Neural progenitor cell (in vitro differentiated cells): ENCODE data around the gene MAD1L1. TPM values are rescaled to one million over a fixed set of nuclear protein-coding genes. Genes with fewer than 3 reads are reported as not detected.
A peak's percentile ranks its signal among the peaks of the same experiment; 100 is the strongest.

Source experiments
- DNase-seq: peaks from one replicate; pipeline ENCODE4 v3.0.0-alpha.2; 2016; ENCODE audit warnings: low spot score
- H2AFZ ChIP-seq: fragments of 200-600 bp; sonication (generic); replicated peaks from 2 replicates; pipeline ENCODE4 v1.6.1; 2016; ENCODE audit warnings: antibody characterized with exemption
- H3F3A ChIP-seq: fragments of 200-600 bp; sonication (generic); 2 replicates; pipeline ENCODE4 v1.6.1; 2016; ENCODE audit warnings: antibody characterized with exemption, low read depth
- H3K27ac ChIP-seq: fragments of 200-600 bp; sonication (generic); 2 replicates; pipeline ENCODE4 v1.5.1; 2016; ENCODE audit warnings: mild to moderate bottlenecking
- H3K27me3 ChIP-seq: fragments of 200-600 bp; sonication (generic); 2 replicates; pipeline ENCODE4 v1.6.1; 2016; ENCODE audit warnings: mild to moderate bottlenecking, moderate library complexity
- H3K36me3 ChIP-seq: fragments of 200-600 bp; sonication (generic); 2 replicates; pipeline ENCODE4 v1.5.1; 2016
- H3K4me1 ChIP-seq: fragments of 200-600 bp; sonication (generic); 2 replicates; pipeline ENCODE4 v1.6.1; 2016; ENCODE audit warnings: mixed run types
- H3K4me2 ChIP-seq: fragments of 200-600 bp; sonication (generic); 2 replicates; pipeline ENCODE4 v1.6.1; 2016
- H3K4me3 ChIP-seq: fragments of 200-600 bp; sonication (generic); 2 replicates; pipeline ENCODE4 v1.5.1; 2016
- H3K79me2 ChIP-seq: fragments of 200-600 bp; sonication (generic); 2 replicates; pipeline ENCODE4 v1.6.1; 2016; ENCODE audit warnings: low read depth
- H3K9ac ChIP-seq: fragments of 200-600 bp; sonication (generic); 2 replicates; pipeline ENCODE4 v1.6.1; 2016
- H3K9me3 ChIP-seq: fragments of 200-600 bp; sonication (generic); 2 replicates; pipeline ENCODE4 v1.5.1; 2016; ENCODE audit warnings: low read depth
- H4K20me1 ChIP-seq: fragments of 200-600 bp; sonication (generic); 2 replicates; pipeline ENCODE4 v1.6.1; 2016; ENCODE audit warnings: low read depth
- H3K27ac Mint-ChIP-seq: 3 replicates; pipeline ENCODE4 v1.8.0; 2021; ENCODE audit warnings: mixed read lengths
- H3K27me3 Mint-ChIP-seq: 2 replicates; pipeline ENCODE4 v1.8.0; 2022; ENCODE audit warnings: low read depth, mild to moderate bottlenecking, inconsistent platforms, moderate library complexity, mixed read lengths; ENCODE audit not compliant: insufficient read depth
- H3K36me3 Mint-ChIP-seq: 3 replicates; pipeline ENCODE4 v1.8.0; 2021; ENCODE audit warnings: mixed read lengths
- H3K4me1 Mint-ChIP-seq: 3 replicates; pipeline ENCODE4 v1.8.0; 2021; ENCODE audit warnings: mixed read lengths
- H3K4me3 Mint-ChIP-seq: 3 replicates; pipeline ENCODE4 v1.8.0; 2021; ENCODE audit warnings: mild to moderate bottlenecking, moderate library complexity, mixed read lengths
- H3K9me3 Mint-ChIP-seq: 3 replicates; pipeline ENCODE4 v1.8.0; 2020; ENCODE audit warnings: mixed read lengths
- EZH2 ChIP-seq: fragments of 200-600 bp; sonication (generic); IDR thresholded peaks from 2 replicates; pipeline ENCODE4 v1.6.1; 2017; ENCODE audit warnings: antibody characterized with exemption, mild to moderate bottlenecking, moderate library complexity
- EZH2phosphoT487 ChIP-seq: fragments of 200-600 bp; sonication (generic); IDR thresholded peaks from 2 replicates; pipeline ENCODE4 v1.6.1; 2017; ENCODE audit warnings: antibody characterized with exemption
- total RNA-seq: library from RNA; depleted of rRNA; stranded (reverse); fragments of >200 nt; gene quantifications from 2 replicates; pipeline ENCODE4 v1.2.3, GENCODE V29; 2015; ENCODE audit warnings: low replicate concordance
- TF ChIP-seq, protein P1 (sequence below): fragments of 200-600 bp; sonication (generic); IDR thresholded peaks from 2 replicates; pipeline ENCODE4 v1.5.1; 2017; ENCODE audit warnings: antibody characterized with exemption, mild to moderate bottlenecking

MAD1L1 gene
- total RNA-seq, 1 donor from 2014 or later = 23.7 TPM

DNA sequence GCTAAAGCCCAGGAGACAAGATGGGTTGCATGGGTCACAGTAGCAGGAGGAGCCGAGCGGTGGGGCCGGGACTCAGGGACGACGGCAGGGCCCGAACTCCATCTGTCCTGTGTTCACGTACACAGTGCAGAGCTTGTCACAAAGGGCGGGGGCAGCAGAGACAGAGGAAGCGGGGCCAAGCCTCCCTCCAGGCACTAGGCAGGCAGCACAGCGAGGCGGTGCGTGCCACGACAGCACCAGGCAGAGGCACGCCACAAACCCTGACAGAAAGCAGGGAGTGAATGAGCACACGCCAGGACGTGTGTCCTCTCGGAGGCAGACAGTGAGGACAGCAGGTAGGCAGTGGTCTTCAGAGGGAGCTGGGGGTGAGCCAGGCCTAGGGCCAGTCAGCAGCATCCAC, 177.8 kb downstream of the MAD1L1 start:
- Histone ChIP-seq H4K20me1 (no peaks in the 10 kb centered on the region), H3K4me1 (no peaks in the 10 kb centered on the region), H3K36me3 (no peaks in the 10 kb centered on the region), H3K4me3 (no peak overlapping the region), H3K9ac (no peak overlapping the region), H3K4me2 (no peak overlapping the region), H3K27me3 (no peaks in the 10 kb centered on the region), H3K79me2 (no peaks in the 10 kb centered on the region), H3F3A (peaks cover 3% of the 10 kb centered on the region), H3K9me3 (peaks cover 3% of the 10 kb centered on the region), H3K27ac (no peak overlapping the region), H2AFZ (no peak overlapping the region)
- H3K4me1 Mint-ChIP-seq = peaks cover 17% of the 10 kb centered on the region
- H3K27me3 Mint-ChIP-seq = peaks cover 5% of the 10 kb centered on the region
- no peak overlapping the region for H3K4me3 Mint-ChIP-seq
- H3K27ac Mint-ChIP-seq = peak overlapping the region; percentile 46
- H3K36me3 Mint-ChIP-seq = peaks cover 10% of the 10 kb centered on the region
- H3K9me3 Mint-ChIP-seq = peaks cover 8% of the 10 kb centered on the region
- TF ChIP-seq, protein P1, sequence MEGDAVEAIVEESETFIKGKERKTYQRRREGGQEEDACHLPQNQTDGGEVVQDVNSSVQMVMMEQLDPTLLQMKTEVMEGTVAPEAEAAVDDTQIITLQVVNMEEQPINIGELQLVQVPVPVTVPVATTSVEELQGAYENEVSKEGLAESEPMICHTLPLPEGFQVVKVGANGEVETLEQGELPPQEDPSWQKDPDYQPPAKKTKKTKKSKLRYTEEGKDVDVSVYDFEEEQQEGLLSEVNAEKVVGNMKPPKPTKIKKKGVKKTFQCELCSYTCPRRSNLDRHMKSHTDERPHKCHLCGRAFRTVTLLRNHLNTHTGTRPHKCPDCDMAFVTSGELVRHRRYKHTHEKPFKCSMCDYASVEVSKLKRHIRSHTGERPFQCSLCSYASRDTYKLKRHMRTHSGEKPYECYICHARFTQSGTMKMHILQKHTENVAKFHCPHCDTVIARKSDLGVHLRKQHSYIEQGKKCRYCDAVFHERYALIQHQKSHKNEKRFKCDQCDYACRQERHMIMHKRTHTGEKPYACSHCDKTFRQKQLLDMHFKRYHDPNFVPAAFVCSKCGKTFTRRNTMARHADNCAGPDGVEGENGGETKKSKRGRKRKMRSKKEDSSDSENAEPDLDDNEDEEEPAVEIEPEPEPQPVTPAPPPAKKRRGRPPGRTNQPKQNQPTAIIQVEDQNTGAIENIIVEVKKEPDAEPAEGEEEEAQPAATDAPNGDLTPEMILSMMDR = no peak
- TF ChIP-seq EZH2phosphoT487 = no peak
- TF ChIP-seq EZH2 = no peak
- no peak for DNase-seq

DNA sequence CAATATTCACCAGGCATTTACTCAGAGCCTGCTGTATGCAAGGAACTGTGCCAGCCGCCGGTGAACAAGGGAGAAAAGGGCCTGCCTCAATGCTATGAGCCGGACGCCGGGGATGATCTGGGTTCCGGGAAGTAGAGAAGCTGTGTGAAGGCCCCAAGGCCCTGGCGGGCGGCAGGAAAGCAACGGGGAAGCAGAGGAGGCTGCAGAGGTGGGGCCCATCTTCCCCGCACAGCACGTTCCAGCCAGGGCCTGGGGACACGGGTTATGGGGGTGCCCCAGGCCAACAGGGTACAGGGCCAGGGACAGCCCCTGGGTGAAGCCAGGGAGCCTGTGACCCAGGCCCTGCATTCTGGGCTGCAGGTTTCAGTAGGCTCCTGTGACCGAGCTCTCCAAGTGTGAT, 179.3 kb downstream of the MAD1L1 start:
- DNase-seq = no peak
- Histone ChIP-seq H4K20me1 (no peaks in the 10 kb centered on the region), H3K36me3 (no peaks in the 10 kb centered on the region), H3K9me3 (no peaks in the 10 kb centered on the region), H3K4me3 (no peak overlapping the region), H3K79me2 (no peaks in the 10 kb centered on the region), H3K4me1 (no peaks in the 10 kb centered on the region), H3F3A (no peaks in the 10 kb centered on the region), H3K27ac (no peak overlapping the region), H3K4me2 (no peak overlapping the region), H3K27me3 (no peaks in the 10 kb centered on the region), H3K9ac (no peak overlapping the region), H2AFZ (no peak overlapping the region)
- peaks cover 4% of the 10 kb centered on the region for H3K9me3 Mint-ChIP-seq
- H3K27ac Mint-ChIP-seq = no peak overlapping the region
- peaks cover 5% of the 10 kb centered on the region for H3K36me3 Mint-ChIP-seq
- H3K4me1 Mint-ChIP-seq = peaks cover 20% of the 10 kb centered on the region
- H3K27me3 Mint-ChIP-seq = peaks cover 5% of the 10 kb centered on the region
- TF ChIP-seq EZH2phosphoT487 (no peak), EZH2 (no peak)
- TF ChIP-seq, protein P1 = no peak
- H3K4me3 Mint-ChIP-seq = no peak overlapping the region

DNA sequence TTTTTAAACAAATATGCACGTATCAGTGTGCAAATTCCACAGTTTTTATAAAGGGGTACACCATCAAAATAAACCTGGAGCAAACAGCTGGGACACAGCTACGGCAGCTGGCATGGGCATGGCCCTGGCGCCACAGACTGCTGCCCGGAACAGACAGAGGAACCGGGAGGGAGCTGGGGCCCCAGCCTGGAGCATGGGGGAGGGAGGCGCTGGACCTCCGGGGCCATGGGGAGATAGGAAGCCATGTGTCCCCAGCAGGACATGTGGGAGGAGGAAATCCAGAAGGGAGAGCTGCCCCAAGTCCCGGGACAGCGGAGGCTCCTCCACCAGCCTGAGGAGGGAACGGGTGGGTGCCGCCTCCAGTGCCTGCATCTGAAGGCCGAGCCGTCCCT, 180.1 kb downstream of the MAD1L1 start:
- no peaks in the 10 kb centered on the region for H3K79me2 ChIP-seq
- no peak overlapping the region for H3K9ac ChIP-seq
- DNase-seq = no peak
- no peak overlapping the region for H3K27ac ChIP-seq
- Mint-ChIP-seq H3K9me3 (peaks cover 2% of the 10 kb centered on the region), H3K4me3 (no peak overlapping the region), H3K27me3 (peaks cover 5% of the 10 kb centered on the region), H3K27ac (no peak overlapping the region), H3K36me3 (peaks cover 6% of the 10 kb centered on the region), H3K4me1 (peaks cover 20% of the 10 kb centered on the region)
- H3K4me1 ChIP-seq = no peaks in the 10 kb centered on the region
- H3K27me3 ChIP-seq = no peaks in the 10 kb centered on the region
- H3K36me3 ChIP-seq = no peaks in the 10 kb centered on the region
- H4K20me1 ChIP-seq = no peaks in the 10 kb centered on the region
- H3K4me2 ChIP-seq = no peak overlapping the region
- H3K9me3 ChIP-seq = no peaks in the 10 kb centered on the region
- H2AFZ ChIP-seq = no peak overlapping the region
- TF ChIP-seq EZH2phosphoT487 = no peak
- no peak overlapping the region for H3K4me3 ChIP-seq
- H3F3A ChIP-seq = no peaks in the 10 kb centered on the region

DNA sequence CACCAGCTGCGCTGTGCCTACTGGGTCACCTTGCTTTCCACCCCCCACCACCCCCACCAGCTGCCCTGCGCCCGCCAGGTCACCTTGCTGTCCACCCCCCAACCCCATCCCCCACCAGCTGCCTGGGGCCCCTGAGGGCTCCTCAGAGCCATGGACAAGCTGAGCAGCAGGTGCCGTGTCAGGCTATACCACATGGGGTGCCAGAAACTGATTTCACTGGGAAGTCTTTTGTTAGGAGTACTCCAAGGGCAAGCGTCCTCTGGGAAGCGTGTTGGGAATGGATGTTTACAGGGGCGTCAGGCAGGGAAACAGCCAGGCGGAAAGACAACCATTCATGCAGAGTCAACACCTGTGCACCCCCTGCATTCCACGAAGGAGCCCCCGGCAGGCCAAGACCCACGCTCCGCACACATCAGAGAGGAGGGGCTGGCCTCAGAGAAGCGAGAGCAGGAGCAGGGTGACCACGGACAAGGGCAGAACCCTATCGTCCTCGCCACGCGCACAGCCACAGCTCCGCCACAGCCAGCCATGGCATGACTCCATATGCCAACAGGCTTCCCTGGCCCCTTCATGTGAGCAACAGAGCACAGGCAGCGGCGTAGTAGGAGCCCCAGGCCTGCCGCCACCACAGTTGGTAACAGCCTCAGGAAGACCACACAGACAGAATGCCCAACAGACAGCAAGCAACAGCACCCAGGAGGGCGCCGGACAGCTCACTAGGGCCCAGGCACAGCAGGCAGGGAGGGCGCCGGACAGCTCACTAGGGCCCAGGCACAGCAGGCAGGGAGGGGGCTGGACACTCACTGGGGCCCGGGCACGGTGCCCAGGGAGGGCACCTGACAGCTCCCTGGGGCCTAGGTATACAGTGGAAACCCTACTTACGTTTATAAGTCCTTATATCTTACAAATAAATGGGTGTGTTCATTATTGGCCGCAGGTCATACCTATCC, 180.8 kb downstream of the MAD1L1 start:
- H3K27ac Mint-ChIP-seq = peak overlapping the region; percentile 85
- DNase-seq = no peak

More for the DNA sequence above, 180.8 kb downstream of the MAD1L1 start:
- Mint-ChIP-seq H3K4me1 (peaks cover 23% of the 10 kb centered on the region), H3K27me3 (peaks cover 2% of the 10 kb centered on the region), H3K4me3 (no peak overlapping the region), H3K36me3 (peaks cover 6% of the 10 kb centered on the region), H3K9me3 (no peaks in the 10 kb centered on the region)
- H3K4me3 ChIP-seq = no peak overlapping the region
- no peak for TF ChIP-seq EZH2
- TF ChIP-seq, protein P1 = no peak
- TF ChIP-seq EZH2phosphoT487 = no peak
- H3K36me3 ChIP-seq = no peaks in the 10 kb centered on the region
- no peak overlapping the region for H3K4me2 ChIP-seq
- no peak overlapping the region for H3K9ac ChIP-seq
- H3K27me3 ChIP-seq = no peaks in the 10 kb centered on the region
- H3F3A ChIP-seq = no peaks in the 10 kb centered on the region
- H3K79me2 ChIP-seq = no peaks in the 10 kb centered on the region
- H3K9me3 ChIP-seq = no peaks in the 10 kb centered on the region
- no peaks in the 10 kb centered on the region for H3K4me1 ChIP-seq
- H3K27ac ChIP-seq = no peak overlapping the region
- H2AFZ ChIP-seq = no peak overlapping the region
- no peaks in the 10 kb centered on the region for H4K20me1 ChIP-seq
